HG03196 (cell line): ENCODE measurements around the gene NHS.
"Not testable (repeated sequence)": the region's sequence is repeated elsewhere in the genome, so short reads cannot be mapped to it uniquely, and the experiment has no call there.

Source experiments
- ATAC-seq: cut with Tn5 transposase; IDR thresholded peaks from one replicate; pipeline ENCODE4 v1.9.1; 2021; ENCODE audit not compliant: unreplicated experiment

NHS gene

GRCh38 chrX:17446269-17446668 is 71.3 kb downstream of the NHS start:
- not testable (repeated sequence) for ATAC-seq

DNA sequence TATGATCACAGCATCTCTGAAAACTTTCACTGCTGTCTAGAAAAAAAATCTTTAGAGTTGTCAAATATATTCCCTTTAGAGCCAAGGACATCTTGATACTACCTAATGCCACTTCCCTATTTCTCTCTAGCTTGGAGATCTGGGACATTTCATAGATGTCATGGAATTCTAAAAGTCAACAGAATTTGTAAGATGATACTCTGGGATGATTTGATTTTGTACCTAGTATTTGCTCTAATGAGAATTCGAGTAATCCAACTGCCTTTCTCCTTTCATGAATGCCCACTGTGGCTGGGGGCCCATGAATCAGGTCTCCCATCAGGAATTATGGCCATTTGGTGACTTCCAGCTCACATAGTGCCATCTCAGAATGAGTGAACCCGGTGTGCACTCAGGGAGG is 73.2 kb downstream of the NHS start:
- no peak for ATAC-seq

GRCh38 chrX:17449866-17450265 is 74.9 kb downstream of the NHS start:
- ATAC-seq: no peak

GRCh38 chrX:17453788-17454187 is 78.8 kb downstream of the NHS start:
- no peak for ATAC-seq

DNA sequence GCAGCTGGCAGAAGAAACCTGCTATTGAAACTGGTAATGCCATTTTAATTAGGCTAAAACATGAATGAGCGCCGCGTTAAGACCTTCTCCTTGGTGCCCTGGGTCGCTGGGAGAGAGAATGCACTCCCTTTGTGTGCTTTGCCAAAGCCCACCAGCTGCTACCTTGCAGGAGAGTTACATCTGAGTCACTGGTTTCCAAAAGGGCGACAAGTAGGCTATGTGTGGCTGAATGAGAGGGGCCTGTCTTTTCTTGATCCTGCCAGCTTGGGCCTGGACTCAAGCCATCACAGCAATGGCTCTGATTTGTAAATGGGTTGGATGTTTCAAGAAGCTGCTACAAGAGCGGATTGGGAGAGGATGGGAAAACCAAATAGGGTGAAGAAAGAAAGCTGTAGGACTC is 81.5 kb downstream of the NHS start:
- no peak for ATAC-seq

DNA sequence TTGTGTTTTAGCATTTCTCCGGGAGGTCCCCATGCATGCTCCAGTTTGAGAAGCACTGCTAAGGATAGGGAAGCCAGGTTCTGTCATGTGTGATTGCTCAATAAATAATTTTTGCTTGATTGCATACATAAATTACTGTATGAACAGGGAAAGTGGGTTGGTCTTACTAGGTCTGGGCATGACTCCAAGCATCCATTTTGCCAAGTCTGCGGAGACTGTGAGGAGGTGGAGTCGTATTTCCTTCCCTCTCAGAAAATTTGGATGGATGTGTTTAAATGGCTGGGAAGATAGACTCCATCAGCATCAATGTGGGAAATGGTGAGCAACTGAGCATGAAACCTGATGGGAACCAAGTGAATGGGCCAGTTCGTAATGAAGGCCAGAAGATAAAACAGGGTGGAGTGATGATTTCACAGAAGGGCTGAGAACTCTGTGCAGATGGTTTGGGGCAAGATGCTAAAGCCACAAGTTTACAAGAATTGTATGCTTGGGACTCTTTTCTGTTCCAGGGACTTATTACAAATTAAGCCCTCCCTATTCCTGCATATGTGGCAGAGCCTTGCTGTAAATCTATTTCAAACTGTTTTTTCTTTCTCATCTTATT is 84.1 kb downstream of the NHS start:
- ATAC-seq: no peak

GRCh38 chrX:17459661-17460060 is 84.7 kb downstream of the NHS start:
- ATAC-seq: no peak

- no peak for ATAC-seq
Measured at GRCh38 chrX:17462881-17463280, 87.9 kb downstream of the NHS start.

DNA sequence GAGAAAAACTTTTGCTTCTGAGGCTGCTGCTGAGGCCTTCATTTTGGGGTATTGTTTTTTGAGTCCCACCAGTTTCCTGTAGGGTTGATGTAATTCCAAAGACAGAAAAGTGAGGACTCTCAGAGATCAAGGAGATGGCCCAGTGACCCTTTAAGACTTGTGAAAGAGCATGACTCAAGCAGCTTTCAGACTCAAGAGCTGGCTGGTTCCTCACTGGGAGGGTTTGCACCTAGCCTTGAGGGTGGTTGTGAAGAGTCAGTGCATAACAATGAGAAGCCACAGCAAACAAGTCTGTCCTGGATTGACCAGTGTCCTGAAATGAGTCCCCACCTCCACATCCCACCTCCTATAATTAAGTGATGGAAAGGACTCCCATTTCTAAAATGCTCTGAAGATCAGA is 89.2 kb downstream of the NHS start:
- ATAC-seq: no peak

- ATAC-seq: no peak
Measured at GRCh38 chrX:17465201-17465600, 90.2 kb downstream of the NHS start.

DNA sequence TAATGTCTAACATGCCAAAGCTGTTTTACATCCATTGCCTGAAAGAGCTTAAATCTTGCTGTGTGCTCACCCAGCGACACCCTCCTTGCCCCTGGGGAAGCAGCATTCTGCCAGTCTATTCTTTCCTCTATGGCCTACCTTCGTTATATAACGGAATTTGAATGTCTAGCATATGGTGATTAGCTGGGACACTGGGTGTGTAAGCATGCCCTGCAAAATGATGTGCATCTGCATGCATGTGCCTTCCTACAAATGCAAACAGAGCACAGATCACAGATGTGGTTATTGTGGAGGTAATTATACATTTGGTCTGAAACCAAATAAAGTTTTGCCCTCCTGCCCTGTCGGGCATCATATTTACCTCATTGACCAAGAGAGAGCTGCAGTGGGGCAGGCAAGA is 90.8 kb downstream of the NHS start:
- no peak for ATAC-seq

DNA sequence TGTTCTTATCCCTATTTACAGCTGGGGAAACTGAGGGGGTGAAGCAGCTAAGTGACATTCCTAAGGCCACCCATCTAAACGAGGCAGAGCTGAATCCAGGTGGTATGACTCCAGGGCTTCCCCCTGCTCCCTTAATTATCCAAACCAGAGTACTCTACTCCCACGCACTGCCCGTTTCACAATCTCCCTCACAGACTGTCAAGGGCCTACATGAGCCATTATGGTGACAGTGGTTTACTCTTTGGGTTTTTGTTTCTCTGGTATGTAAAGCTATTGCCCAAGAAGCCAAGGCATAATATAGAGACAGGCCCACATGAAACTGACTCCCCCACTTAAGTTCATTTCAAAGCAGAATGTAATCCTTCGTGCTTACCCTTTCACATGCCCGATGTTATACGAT is 95.1 kb downstream of the NHS start:
- ATAC-seq: no peak

- ATAC-seq: no peak
Measured at GRCh38 chrX:17471121-17471520, 96.1 kb downstream of the NHS start.

- no peak for ATAC-seq
Measured at GRCh38 chrX:17471861-17472260, 96.9 kb downstream of the NHS start.

DNA sequence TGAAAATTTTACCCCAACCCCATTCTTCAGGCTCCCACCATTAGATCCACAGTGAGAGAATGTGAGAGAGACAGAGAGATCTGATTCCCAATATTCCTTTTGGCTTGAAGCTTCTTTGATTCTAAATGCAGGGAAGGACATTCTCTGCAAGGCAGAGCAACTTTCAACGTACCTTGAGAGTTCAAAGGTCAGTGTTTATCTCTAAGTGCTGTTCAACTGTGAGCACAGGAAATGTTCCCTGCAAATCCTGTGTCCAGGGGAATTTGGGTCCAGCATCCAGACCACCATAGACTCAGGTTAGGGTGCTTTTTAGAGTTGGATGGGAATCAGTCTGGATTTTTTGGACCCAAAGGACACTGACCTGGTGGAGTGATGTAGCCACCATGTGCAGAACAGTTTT is 97.4 kb downstream of the NHS start:
- ATAC-seq: no peak

DNA sequence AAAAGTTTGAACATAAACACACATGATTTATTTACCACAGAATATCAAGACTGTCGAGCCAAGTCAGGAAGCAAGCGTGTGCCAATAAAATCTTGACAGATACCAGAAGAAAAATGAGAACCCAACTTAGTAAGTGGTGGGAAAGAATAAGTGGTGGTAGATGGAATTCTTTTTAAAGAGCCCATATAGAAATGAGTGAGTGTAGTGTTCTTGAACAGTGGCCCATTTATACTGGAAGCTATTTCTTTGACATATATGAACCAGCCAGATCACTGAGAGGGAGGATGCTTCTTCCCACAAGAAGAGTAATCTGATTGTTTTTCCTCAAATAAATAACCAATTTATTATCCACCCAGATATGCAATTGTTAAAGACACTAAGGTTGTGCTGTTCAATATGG is 98.0 kb downstream of the NHS start:
- ATAC-seq: no peak

DNA sequence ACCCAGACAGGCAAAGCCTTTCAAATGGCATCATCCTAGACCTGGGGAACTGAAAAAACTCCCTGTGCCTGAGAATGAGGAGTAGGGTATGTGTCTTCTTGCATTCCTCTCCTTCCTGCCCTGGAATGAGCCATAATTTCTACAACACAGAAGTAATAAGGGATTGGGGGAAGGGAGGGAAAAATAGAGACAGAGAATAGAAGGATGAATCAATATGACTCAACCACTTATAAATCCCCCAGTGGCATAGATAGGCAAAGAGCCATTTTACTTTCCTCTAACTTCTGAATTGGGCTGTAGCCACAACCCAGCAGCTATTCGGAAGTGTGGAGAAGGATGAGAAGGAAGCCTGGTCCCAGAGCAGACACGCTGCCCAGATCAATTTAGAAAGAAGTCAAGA is 99.9 kb downstream of the NHS start:
- no peak for ATAC-seq

DNA sequence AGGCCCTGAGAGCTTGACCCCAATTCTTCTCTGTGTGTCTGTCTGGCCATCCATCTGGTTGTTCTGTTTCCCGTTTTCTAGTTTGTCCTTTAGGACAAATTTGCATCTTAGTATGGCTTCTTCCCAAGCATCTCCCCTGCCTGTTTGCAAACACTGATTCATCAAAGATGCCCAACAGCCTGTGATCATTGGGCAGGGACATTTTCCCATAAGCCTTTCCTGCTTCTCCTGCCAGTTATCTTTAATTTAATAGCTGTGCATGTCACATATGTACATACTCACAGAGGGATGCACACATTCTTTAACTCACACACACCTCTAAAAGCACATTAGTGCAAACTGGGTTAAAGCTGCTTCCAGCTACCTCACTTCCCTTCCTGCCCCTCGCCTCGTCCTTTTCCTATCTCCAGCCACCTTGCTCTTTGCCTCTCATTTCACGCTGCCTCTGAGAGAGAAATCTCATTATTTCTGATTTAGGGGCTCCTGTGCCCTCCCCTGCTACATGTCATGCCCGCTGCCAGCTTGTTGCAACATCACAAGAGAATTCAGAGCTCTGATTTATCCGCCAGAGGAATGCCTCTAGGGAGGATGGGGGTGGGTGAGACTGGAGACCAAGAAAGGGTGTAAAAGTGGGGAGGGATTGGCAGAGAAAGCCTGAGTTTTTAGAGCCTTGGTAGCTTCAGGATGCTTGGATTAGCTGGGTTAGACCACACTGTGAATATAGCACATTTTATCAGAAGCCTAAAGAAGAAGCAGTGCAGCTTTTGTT is 100.6 kb downstream of the NHS start:
- ATAC-seq: no peak

GRCh38 chrX:17476411-17476810 is 101.4 kb downstream of the NHS start:
- ATAC-seq: no peak

DNA sequence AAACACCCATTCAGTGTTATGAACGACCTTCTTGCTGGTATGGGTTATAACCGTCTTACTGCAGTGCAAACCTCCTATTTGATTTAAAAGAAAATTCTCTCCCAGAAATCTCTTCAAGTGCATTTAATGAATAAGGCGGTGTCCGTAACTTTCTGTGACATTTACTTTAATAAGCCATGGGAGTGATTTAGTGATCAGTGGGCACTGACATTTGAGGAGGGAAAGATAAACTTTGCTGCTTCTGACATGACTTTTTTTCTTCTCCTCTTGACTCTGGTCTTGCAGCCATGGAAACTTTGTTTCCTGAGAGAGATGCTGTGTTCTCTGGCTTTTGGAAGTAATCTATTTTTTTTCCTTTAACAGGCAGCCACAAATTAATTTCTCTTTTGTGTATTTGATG is 106.1 kb downstream of the NHS start:
- ATAC-seq: no peak

DNA sequence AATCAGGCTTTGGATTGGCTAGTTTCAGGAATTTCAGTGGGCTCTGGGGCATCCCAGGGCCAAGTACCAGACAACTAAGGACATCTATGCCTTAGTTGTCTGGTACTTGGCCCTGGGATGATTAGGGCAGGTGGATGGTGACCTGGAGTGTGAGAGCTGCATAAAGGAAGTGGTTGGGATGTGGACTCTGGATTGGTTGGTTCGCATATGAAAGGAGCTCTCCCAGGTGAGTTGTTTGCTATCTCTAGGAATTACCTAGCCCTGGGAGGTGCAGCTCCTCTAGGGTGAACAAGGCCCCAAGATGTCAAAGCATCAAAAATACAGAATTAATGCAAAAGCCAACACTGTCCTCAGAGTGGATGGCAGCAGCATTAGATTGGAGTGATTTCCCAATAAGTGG is 109.6 kb downstream of the NHS start:
- no peak for ATAC-seq

DNA sequence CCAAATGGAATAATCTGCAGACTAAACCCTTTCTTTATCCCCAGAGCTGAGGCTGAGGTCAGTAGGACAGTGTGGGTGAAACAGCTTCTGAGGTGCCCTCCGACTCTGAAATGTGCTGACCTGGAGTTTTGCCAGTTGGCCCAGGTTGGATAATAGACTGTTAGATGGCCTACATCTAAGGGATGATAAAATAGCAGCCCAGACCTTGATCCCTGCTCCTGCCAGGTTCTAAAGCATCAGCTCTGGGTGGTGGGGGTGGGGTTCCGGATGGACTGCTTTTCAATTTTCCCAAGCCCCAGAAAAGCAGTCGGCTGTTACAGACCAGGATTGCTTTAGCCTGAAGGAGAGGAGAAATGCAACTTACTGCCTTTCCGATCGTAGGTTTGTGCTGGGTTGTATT is 110.4 kb downstream of the NHS start:
- no peak for ATAC-seq

- ATAC-seq: no peak
Measured at GRCh38 chrX:17488036-17488435, 113.0 kb downstream of the NHS start.
